K562 (cell line): ENCODE results near the gene TMEM202. TPM values are rescaled to one million over a fixed set of nuclear protein-coding genes. Genes with fewer than 3 reads are reported as not detected.
A peak's percentile ranks its signal among the peaks of the same experiment; 100 is the strongest.

Experiments
- ATF6 ChIP-seq: sonication (generic); formaldehyde crosslinking; IDR thresholded peaks from 2 replicates; pipeline ENCODE4 v1.4.0; 2020; ENCODE audit warnings: mild to moderate bottlenecking, missing genetic modification reagents
- CTBP1 ChIP-seq: fragments of 450-650 bp; IDR thresholded peaks from 2 replicates; pipeline ENCODE4 v1.6.1; 2016; ENCODE audit warnings: borderline replicate concordance
- ELF4 ChIP-seq: fragments of 450-650 bp; formaldehyde crosslinking; IDR thresholded peaks from 2 replicates; pipeline ENCODE4 v1.4.0; 2022; ENCODE audit warnings: missing genetic modification characterization
- FIP1L1 ChIP-seq: fragments of 200-400 bp; formaldehyde crosslinking; IDR thresholded peaks from 2 replicates; pipeline ENCODE4 v1.6.1; 2018; ENCODE audit warnings: mild to moderate bottlenecking, low read depth, low read length; ENCODE audit not compliant: poor library complexity, severe bottlenecking
- HOXB6 ChIP-seq: fragments of 250-450 bp; sonication (Bioruptor Pico); IDR thresholded peaks from 2 replicates; pipeline ENCODE4 v1.5.1; 2022; ENCODE audit warnings: mild to moderate bottlenecking, borderline replicate concordance
- ILF3 ChIP-seq: fragments of 450-650 bp; IDR thresholded peaks from 2 replicates; pipeline ENCODE4 v1.6.1; 2018; ENCODE audit warnings: antibody characterized with exemption, mild to moderate bottlenecking, moderate library complexity, borderline replicate concordance
- JUN ChIP-seq, 2 experiments: sonication (generic) in 1 of 2; formaldehyde crosslinking in 1 of 2; IDR thresholded peaks; 2 replicates each; pipeline versions ENCODE4 v1.6.1 to v1.8.0; 2012 to 2022; ENCODE audit warnings: borderline replicate concordance in 2 of 2, mild to moderate bottlenecking in 2 of 2, improper control_type of control experiment in 1 of 2, low read depth in 1 of 2, low read length in 1 of 2, missing genetic modification reagents in 1 of 2
- KDM5B ChIP-seq: fragments of 200-600 bp; sonication (generic); IDR thresholded peaks from 2 replicates; pipeline ENCODE4 v1.6.1; 2012; ENCODE audit warnings: low read depth, mild to moderate bottlenecking, moderate library complexity, low read length, control low read depth, inconsistent platforms; ENCODE audit not compliant: insufficient replicate concordance
- KHSRP ChIP-seq: fragments of 450-650 bp; IDR thresholded peaks from 2 replicates; pipeline ENCODE4 v1.6.1; 2017
- L3MBTL2 ChIP-seq: fragments of 450-650 bp; IDR thresholded peaks from 2 replicates; pipeline ENCODE4 v1.6.1; 2016; ENCODE audit warnings: mild to moderate bottlenecking, moderate library complexity
- MNT ChIP-seq, 2 experiments: fragments of 450-650 bp; conservative IDR thresholded peaks; 2 replicates each; pipeline ENCODE4 v1.6.1; 2017; ENCODE audit warnings: mild to moderate bottlenecking in 2 of 2, moderate library complexity in 2 of 2
- POU5F1 ChIP-seq: fragments of 150-350 bp; IDR thresholded peaks from 2 replicates; pipeline ENCODE4 v1.6.1; 2014; ENCODE audit warnings: borderline replicate concordance, low read length, low read depth, mild to moderate bottlenecking; ENCODE audit not compliant: partially characterized antibody
- RB1 ChIP-seq: fragments of 450-650 bp; IDR thresholded peaks from 2 replicates; pipeline ENCODE4 v1.6.1; 2017; ENCODE audit warnings: low read depth, mild to moderate bottlenecking
- RBBP5 ChIP-seq: fragments of 200-600 bp; sonication (generic); IDR thresholded peaks from 2 replicates; pipeline ENCODE4 v1.6.1; 2012; ENCODE audit warnings: borderline replicate concordance, mild to moderate bottlenecking, low read length, control low read depth, inconsistent platforms; ENCODE audit not compliant: insufficient read depth, poor library complexity, severe bottlenecking
- TAL1 ChIP-seq: fragments of 450-650 bp; IDR thresholded peaks from 2 replicates; pipeline ENCODE4 v1.6.1; 2016; ENCODE audit warnings: mild to moderate bottlenecking
- ZNF239 ChIP-seq: fragments of 250-450 bp; sonication (Bioruptor Pico); IDR thresholded peaks from 2 replicates; pipeline ENCODE4 v1.4.0; 2020; ENCODE audit warnings: mild to moderate bottlenecking
- polyA plus RNA-seq, 8 experiments: library from polyadenylated mRNA; depleted of rRNA in 4 of 8; stranded (reverse) in 5 of 8; unstranded in 3 of 8; fragments of >200 nt; fragmentation: Nextera tagmentation in 2 of 8; fragmentation: Illumina TruSeq in 1 of 8; extraction: Ambion mirVana in 2 of 8; extraction: Trizol in 1 of 8; gene quantifications; 2 replicates each; pipeline versions ENCODE4 v1.2.1 to v1.2.3, GENCODE V29; 2011 to 2014; ENCODE audit warnings: inconsistent platforms in 1 of 8, missing spikeins in 1 of 8
- total RNA-seq, 7 experiments: library from RNA; depleted of rRNA in 6 of 7; stranded (reverse); fragments of >200 nt in 6 of 7; fragmentation: Illumina TruSeq in 2 of 7; extraction: Trizol in 2 of 7; gene quantifications; 2 replicates each; pipeline versions ENCODE4 v1.2.1 to v1.2.3, GENCODE V29; 2011 to 2021; ENCODE audit warnings: low replicate concordance in 1 of 7
- TF ChIP-seq, protein P1 (sequence below), 2 experiments: fragments of 450-650 bp in 1 of 2; sonication (generic) in 1 of 2; formaldehyde crosslinking in 1 of 2; IDR thresholded peaks in 1 of 2; conservative IDR thresholded peaks in 1 of 2; 2 replicates each; pipeline versions ENCODE4 v1.6.1 to v1.8.1; 2016 to 2023; ENCODE audit warnings: mild to moderate bottlenecking in 2 of 2, moderate library complexity in 2 of 2, inconsistent platforms in 1 of 2, missing genetic modification reagents in 1 of 2
- TF ChIP-seq, protein P2 (sequence below), 2 experiments: IDR thresholded peaks; 2 replicates each; pipeline ENCODE4 v1.6.1; 2012; ENCODE audit warnings: improper control_type of control experiment in 2 of 2, low read depth in 2 of 2, low read length in 2 of 2, borderline replicate concordance in 1 of 2

Gene TMEM202
- total and polyA plus RNA-seq, 9 of the 15 experiments (the other 6 are each of a cell fraction or from before 2014, with no cell fraction given), result not detected

- TF ChIP-seq, protein P1, sequence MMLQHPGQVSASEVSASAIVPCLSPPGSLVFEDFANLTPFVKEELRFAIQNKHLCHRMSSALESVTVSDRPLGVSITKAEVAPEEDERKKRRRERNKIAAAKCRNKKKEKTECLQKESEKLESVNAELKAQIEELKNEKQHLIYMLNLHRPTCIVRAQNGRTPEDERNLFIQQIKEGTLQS (IDR thresholded peaks at IDR 0.05), result peak; percentile 50; the same call in 1 of the 2 replicates
- TF ChIP-seq, protein P1 (CRISPR knock-in tag; conservative IDR thresholded peaks at IDR 0.05), result no peak
- TF ChIP-seq HOXB6, result no peak
- peak; percentile 88 to 97 for TF ChIP-seq MNT (conservative IDR thresholded peaks at IDR 0.05)
- TF ChIP-seq ATF6 (CRISPR knock-in tag), result peak; percentile 70; the same call in 1 of the 2 replicates
- peak; percentile 43; the same call in 1 of the 2 replicates for TF ChIP-seq CTBP1
- TF ChIP-seq FIP1L1, result peak; percentile 54
- TF ChIP-seq RBBP5, result peak; percentile 83
- no peak for TF ChIP-seq TAL1
- peak; percentile 91 for TF ChIP-seq L3MBTL2
- 0 out of 2 replicates have a peak, but pooled peaks have one; percentile 89 for TF ChIP-seq ELF4 (CRISPR knock-in tag)
- TF ChIP-seq JUN (IDR thresholded peaks at IDR 0.05; ENCODE audit: borderline replicate concordance, low read depth, low read length), result no peak
- TF ChIP-seq JUN (CRISPR knock-in tag; IDR thresholded peaks at IDR 0.05; ENCODE audit: borderline replicate concordance), result 0 out of 2 replicates have a peak, but pooled peaks have one; percentile 70
- TF ChIP-seq POU5F1, result peak; percentile 27
- no peak for TF ChIP-seq KHSRP
- no peak for TF ChIP-seq ILF3
- TF ChIP-seq RB1, result peak; percentile 75
- TF ChIP-seq, protein P2, sequence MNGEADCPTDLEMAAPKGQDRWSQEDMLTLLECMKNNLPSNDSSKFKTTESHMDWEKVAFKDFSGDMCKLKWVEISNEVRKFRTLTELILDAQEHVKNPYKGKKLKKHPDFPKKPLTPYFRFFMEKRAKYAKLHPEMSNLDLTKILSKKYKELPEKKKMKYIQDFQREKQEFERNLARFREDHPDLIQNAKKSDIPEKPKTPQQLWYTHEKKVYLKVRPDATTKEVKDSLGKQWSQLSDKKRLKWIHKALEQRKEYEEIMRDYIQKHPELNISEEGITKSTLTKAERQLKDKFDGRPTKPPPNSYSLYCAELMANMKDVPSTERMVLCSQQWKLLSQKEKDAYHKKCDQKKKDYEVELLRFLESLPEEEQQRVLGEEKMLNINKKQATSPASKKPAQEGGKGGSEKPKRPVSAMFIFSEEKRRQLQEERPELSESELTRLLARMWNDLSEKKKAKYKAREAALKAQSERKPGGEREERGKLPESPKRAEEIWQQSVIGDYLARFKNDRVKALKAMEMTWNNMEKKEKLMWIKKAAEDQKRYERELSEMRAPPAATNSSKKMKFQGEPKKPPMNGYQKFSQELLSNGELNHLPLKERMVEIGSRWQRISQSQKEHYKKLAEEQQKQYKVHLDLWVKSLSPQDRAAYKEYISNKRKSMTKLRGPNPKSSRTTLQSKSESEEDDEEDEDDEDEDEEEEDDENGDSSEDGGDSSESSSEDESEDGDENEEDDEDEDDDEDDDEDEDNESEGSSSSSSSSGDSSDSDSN (IDR thresholded peaks at IDR 0.05; ENCODE audit: borderline replicate concordance in 1 of 2, low read depth in 2 of 2, low read length in 2 of 2), result peak; percentile 44 to 84; a peak in 2 of 4 replicates
- TF ChIP-seq ZNF239 (CRISPR knock-in tag), result peak; percentile 49; the same call in 1 of the 2 replicates
- TF ChIP-seq KDM5B, result peak; percentile 87
Measured at GRCh38 chr15:72375846-72376581, 22.1 kb upstream of the TMEM202 start, which contains the start of gene HEXA (continued).
